GM21528 (cell line): ENCODE data around the gene RCN2.

Experiments used
- ATAC-seq: cut with Tn5 transposase; IDR thresholded peaks from one replicate; pipeline ENCODE4 v1.9.1; 2021; ENCODE audit warnings: mild to moderate bottlenecking, moderate library complexity; ENCODE audit not compliant: unreplicated experiment, low FRiP score

Gene RCN2

DNA sequence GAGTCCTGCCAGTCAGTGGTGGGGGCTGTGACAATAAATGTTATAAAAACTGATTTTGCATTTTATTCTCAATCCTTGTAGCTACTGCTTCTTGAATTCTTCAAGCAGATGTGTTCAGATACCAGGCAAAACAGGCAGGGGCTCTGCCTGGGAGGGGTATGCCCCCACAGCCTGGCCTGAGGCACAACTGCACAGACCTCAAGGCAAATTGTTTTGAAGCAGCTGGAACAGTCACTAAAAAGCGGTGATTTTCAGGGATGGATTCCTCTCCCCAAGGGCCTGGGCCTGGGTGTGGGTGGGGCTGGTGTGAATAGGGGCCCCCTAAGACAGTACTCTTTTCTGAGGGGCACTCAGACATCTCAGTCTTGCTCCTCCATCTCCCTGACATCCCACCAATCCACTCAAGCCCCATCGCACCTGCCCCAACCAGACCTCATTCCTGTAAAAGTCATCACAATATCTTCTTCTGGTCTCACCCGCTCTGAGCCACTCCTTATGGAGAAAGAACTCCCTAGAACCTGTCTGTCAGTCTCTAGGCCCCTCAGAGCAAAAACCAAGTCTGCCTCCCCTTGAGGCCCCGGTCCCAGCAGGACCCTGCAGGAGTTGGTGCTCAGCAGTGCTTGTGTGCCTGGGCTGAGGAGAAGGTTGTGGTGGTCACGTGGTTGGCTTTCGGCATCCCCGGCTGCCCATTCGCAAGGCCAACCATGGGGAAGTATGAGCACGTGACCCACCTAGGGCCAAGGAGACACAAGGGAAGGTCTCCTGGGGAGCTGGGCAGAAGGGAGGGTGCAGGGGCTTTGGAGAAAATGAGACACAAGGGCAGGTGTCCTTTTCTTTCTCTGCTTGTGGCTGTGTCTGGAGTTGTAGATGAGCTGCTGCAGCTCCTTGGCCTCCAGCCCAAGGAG lies 60.4 kb downstream of the RCN2 start:
- no peak for ATAC-seq

- no peak for ATAC-seq
Measured at GRCh38 chr15:76993114-76993725, 61.7 kb downstream of the RCN2 start.

DNA sequence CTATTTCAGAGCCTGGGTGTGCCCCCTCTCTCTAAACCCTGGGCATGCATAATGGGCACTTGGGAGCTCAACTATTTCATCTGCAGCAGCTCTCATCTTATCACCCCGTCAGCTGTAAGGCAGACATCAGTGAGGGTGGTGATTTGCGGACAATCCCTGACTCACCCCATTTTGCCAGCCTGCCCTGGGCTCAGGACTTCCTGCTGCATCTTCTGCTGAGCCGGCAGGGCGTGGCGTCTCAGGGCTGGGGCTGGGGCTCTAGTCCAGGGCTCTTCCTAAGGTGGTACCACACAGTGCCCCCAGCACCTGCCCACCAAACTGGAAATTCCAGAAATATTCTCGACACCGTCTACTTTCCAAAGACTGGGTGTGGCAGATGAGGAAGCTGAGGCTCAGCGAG lies 62.5 kb downstream of the RCN2 start:
- ATAC-seq: no peak

- no peak for ATAC-seq
Measured at GRCh38 chr15:76994496-76994895, 62.9 kb downstream of the RCN2 start.

DNA sequence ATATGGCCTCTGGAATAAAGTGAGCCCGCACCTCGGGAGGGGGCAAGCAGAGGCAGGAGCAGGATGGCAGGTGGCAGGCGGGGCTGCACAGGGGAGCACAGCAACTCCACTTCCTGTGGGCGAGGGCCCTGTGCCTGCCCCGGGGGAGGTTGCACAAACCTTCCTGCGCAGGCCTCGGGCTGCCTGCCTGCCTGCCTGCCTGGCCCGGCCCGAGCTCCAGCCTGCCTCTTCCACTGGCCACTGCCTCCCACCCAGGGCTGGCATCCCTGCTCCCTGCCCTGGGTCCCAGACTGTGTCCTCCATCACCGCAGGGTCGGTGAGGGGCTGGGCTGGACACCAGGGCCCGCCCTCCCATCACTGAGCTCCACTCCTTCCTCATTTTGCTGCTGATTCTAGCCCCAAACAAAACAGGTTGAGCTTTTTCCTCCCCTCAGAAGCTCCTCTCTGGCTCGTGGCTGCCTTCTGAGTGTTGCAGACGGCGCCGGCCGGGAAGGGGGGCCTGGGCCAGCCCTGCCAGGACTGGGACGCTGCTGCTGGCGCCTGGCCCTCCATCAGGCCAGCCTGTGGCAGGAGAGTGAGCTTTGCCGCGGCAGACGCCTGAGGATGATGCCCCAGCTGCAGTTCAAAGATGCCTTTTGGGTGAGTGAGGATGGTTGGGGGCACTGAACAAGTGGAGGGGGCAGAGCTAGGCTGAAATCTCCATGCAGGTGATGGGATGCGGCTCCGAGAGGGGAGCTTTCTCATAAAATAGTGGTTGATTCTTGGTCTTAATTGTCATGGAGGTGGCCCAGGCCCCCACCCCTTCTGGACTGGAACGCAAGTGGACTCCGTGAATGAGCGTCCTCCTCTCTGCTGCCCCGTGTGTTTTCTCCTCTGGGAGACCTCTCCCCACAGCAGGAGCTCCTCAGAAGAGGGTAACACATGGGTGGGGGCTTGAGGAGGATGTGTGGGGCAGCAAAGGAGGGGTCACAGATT lies 63.7 kb downstream of the RCN2 start, which contains the start of gene PSTPIP1:
PSTPIP1 (plus strand) TSS at position 156 of the 975 bp plus-strand sequence; CDS start at position 604, 448 bp downstream.
- ATAC-seq: peak; percentile 57

DNA sequence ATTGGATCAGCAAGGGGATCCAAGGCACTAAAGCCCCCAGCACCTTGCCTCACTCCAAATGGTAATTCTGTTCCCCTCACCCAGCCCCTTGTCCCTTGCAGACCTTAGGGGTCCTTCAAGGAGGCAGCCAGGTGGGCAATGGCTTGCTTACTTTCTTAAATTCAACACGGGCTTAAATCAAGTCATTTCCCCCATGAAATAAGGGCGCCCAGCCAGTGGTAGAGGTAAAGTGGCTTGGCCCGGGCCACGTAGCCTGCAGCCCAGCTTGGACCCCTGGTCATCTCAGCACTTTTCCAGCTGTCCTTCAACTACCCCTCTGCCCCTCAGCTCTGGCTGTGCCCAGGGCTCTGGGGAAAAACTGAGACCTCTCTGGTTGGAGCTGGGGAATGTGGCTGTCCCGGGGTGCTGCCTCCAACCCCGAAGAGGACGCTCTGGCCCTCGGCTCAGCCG lies 64.6 kb downstream of the RCN2 start:
- no peak for ATAC-seq

GRCh38 chr15:76996526-76997401 lies 65.2 kb downstream of the RCN2 start:
- no peak for ATAC-seq

GRCh38 chr15:76998663-76999285 lies 67.2 kb downstream of the RCN2 start:
- ATAC-seq: no peak

DNA sequence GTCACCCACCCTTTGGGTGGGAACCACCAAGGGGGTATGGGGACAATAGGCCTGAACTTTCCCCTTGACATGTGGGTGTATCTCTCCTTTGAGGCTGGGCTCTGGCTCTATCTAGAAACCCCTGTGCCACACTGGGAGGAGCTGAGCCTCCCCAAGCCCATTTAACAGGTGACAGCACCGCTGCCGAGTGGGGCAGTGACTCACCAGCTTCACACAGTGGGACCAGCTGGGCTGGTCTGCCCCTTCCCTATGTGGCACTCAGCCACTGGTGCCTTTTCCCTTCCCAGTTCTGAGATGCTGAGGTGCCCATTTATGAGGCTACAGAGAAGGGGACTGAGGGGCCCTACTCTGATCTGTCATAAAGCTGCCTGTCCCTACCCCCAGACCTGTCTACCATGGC lies 68.4 kb downstream of the RCN2 start:
- ATAC-seq: no peak

- ATAC-seq: no peak
Measured at GRCh38 chr15:77001351-77001750, 69.8 kb downstream of the RCN2 start.

DNA sequence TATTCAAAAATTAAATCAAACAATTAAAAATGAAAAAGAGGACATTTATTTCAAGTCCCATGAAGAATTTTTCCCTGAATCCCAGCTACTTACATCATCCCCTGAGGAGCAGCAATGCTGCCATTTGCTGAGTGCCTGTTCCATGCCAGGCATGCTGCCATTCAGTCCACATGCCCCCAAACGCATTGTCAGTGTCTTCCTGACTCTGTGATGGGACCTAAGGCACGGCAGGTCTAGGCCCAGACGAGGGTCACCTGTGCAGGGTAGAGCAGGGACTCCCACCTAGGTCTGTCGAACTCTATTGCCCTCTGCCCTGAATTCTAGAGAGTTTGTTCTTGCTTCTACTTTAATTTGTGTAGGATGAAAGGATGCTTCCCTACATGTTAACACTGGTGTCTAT lies 70.4 kb downstream of the RCN2 start:
- no peak for ATAC-seq

- no peak for ATAC-seq
Measured at GRCh38 chr15:77002436-77002835, 70.9 kb downstream of the RCN2 start.

- peak; percentile 76 for ATAC-seq
Measured at GRCh38 chr15:77002954-77003912, 71.7 kb downstream of the RCN2 start.
